GM19328 (cell line): ENCODE results near the gene TMEM200A.

Experiments
- ATAC-seq: cut with Tn5 transposase; IDR thresholded peaks from one replicate; pipeline ENCODE4 v1.9.1; 2021; ENCODE audit warnings: mild to moderate bottlenecking, moderate library complexity; ENCODE audit not compliant: unreplicated experiment

The TMEM200A gene

DNA sequence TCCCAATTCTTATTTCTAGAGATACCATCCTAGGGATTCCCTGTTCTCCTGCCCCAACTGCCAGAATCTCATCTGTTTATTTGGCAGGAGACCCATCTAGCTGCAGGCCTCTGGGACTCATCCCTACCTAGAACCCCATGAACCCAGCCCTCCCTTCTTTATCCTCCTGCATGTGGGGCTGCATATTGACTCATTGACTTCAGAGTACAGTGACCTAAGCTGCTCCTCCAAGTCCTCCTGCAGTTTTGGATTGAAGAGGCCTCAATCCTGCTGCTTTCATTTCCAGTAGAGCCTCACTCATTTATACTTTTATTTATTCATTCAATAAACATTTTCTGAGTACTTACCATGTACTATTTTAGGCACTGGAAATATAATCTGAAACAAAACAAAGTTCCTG is 11.6 kb downstream of the TMEM200A start:
- no peak for ATAC-seq

DNA sequence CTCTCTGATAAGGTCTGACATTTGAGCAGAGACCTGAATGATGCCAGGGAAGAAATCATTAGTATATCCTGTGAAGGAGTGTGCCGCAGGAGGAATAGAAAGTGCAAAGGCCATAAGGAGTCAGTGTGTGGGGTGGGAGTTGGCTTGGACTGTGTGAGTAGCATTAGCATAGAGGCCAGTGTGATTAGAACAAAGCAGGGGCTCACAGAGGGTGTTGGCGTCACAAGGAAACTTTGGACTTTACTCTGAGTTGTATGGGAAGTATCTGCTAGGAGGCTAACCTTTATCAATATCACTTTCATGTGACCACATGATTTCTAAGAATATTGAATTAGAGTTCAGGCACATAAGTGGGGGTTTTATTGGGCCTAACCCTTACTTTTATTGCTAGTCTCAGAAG is 12.1 kb downstream of the TMEM200A start:
- ATAC-seq: no peak

GRCh38 chr6:130379223-130379622 is 13.4 kb downstream of the TMEM200A start:
- no peak for ATAC-seq

GRCh38 chr6:130381012-130381411 is 15.2 kb downstream of the TMEM200A start:
- no peak for ATAC-seq

- peak; percentile 70 for ATAC-seq
These were observed 15.9 kb downstream of the TMEM200A start for GRCh38 chr6:130381459-130382380.

- ATAC-seq: no peak
These were observed 17.2 kb downstream of the TMEM200A start for GRCh38 chr6:130382872-130383490.

GRCh38 chr6:130385064-130385695 is 19.4 kb downstream of the TMEM200A start:
- no peak for ATAC-seq

DNA sequence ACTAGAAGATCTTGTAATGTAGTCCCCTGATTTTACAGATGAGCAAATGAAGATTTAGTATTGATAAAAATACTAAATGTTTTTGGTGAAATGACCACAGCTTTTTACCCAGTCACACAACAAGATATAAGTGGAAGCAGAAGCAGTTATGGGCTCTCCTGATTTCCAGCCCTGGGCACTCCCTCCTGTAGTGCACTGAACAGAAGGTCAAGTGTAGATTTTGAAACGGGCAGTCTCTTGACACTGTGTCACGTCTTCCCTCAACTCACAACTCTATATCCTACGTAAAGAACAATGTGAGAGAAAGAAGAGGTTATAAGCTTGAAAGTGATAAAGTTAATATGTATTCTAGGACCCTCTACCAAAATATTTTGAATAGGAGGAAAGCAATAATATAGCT is 23.3 kb downstream of the TMEM200A start:
- ATAC-seq: no peak

DNA sequence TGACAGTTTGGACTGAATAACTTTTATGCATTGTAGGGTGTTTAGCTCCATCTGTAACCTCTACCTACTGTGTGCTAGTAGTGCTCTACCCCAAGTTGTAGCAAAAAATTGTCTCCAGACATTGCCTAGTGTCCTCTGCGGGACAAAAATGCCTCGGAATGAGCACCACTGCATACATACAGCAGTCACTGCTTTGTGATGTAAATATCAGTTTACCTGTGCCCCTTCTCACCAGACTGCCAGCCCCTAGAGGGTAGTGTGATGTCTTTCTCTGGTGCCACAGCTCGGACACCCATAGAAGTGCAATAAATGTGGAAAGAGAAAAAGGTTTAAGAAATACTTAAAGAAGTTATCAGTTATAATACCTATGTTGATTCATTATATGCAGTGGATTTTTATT is 25.1 kb downstream of the TMEM200A start:
- no peak for ATAC-seq

- ATAC-seq: no peak
These were observed 27.5 kb downstream of the TMEM200A start for GRCh38 chr6:130393306-130393705.

DNA sequence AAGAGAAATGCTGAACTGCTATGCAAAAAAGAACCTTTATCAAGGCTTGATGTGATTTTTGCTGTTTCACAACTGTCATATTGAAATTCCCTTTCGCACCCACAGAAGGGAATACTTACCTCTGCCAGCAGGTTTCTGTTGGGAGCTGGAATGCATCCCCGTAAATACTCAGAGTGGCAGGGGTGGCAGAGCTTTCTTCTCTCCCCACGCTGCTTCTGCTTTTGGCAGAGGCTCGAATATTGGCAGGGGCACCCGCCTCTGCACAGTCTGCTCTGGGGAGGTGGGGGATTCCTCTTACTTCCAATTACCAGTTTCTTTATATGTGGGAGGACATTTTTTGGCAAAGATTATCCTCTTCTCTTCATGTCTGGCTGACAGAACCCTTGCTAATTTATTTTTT is 28.4 kb downstream of the TMEM200A start:
- no peak for ATAC-seq

- no peak for ATAC-seq
These were observed 29.3 kb downstream of the TMEM200A start for GRCh38 chr6:130395164-130395563.

- no peak for ATAC-seq
These were observed 30.9 kb downstream of the TMEM200A start for GRCh38 chr6:130396722-130397121.

DNA sequence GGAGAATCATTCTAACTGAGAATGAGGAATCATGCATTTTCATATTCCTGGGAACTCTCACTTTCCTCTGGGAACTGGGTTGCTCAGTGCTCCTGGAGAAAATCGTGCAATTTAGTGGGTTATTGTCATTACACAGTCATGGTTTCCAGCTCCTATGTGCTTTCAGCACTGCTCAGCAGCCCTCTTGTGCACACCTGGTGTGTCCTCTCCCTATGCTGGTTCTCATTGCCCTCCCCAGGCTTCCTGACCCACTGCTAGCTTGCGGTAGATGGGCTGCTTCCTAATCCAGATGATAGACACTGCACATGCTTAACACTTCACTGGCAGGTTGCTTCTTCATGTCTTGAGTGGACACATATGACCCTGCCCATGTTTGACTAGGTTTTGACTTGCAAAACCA is 39.7 kb downstream of the TMEM200A start:
- no peak for ATAC-seq

- ATAC-seq: no peak
These were observed 41.2 kb downstream of the TMEM200A start for GRCh38 chr6:130407032-130407431.

GRCh38 chr6:130409418-130410100 is 43.7 kb downstream of the TMEM200A start:
- no peak for ATAC-seq

- no peak for ATAC-seq
These were observed 45.7 kb downstream of the TMEM200A start for GRCh38 chr6:130411481-130411880.

GRCh38 chr6:130412556-130413290 is 46.9 kb downstream of the TMEM200A start:
- ATAC-seq: no peak

DNA sequence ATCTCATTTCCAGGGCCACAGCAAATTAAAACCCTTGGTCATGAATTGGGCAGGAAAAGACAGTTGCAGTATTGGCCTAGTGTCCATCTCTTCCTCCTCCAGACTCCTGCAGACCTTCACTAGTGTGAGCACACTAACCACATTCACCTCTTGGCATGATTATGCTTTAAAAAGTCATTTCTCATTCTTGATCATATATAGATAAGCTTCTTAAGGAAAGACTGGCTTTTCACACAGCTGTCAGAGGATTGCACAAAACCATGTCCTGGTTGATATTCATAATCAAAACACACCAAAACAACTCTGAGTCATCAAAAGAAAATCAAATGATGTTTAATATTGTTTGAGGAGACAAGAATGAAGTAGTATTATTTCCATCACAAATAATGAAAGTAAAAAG is 52.1 kb downstream of the TMEM200A start:
- no peak for ATAC-seq

- no peak for ATAC-seq
These were observed 55.1 kb downstream of the TMEM200A start for GRCh38 chr6:130420911-130421310.

DNA sequence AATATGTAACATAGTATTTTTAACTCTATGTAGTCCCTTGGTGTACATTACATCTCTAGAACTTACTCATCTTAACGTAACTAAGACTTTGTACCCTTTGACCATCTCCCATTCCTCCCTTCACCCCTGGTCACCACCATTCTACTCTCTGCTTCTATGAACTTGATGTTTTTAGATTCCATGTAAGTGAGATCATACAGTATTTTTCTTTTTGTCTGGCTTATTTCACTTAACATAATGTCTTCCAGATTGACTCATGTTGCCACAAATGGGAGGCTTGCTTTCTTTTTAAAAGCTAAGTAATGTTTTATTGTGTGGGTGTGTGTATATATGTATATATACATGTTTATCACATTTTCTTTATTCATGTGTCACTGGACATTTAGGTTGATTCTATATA is 55.8 kb downstream of the TMEM200A start:
- ATAC-seq: no peak
